ENCODE results near the gene CDKAL1.
A peak's percentile ranks its signal among the peaks of the same experiment; 100 is the strongest.

CDKAL1 gene

DNA sequence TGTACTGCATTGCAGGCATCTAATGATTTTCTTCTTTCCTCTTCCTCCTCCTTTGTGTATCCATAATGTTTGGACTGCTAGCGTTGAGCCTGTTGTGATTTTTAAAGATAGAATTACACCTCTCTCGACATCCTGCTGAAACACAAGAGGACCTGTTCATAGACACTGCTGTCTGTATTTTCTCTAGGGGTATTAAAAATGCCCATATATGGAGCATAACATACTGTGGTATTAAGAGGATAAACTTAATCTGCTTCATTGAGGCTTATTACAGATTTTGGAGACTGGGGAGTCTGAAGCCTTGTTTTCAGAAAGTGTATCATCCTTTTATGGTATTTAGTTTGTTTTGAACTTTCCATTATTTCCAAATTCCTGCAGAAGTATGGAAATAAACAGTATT lies 414.3 kb downstream of the CDKAL1 start:
- peaks cover 8% of the 10 kb centered on the region for H3K4me1 ChIP-seq
- DNase-seq = no peak
- H3K9me3 ChIP-seq = no peaks in the 10 kb centered on the region
- no peak overlapping the region for H3K4me3 ChIP-seq (ENCODE audit: low read depth, low read length)
- TF ChIP-seq, protein P1, sequence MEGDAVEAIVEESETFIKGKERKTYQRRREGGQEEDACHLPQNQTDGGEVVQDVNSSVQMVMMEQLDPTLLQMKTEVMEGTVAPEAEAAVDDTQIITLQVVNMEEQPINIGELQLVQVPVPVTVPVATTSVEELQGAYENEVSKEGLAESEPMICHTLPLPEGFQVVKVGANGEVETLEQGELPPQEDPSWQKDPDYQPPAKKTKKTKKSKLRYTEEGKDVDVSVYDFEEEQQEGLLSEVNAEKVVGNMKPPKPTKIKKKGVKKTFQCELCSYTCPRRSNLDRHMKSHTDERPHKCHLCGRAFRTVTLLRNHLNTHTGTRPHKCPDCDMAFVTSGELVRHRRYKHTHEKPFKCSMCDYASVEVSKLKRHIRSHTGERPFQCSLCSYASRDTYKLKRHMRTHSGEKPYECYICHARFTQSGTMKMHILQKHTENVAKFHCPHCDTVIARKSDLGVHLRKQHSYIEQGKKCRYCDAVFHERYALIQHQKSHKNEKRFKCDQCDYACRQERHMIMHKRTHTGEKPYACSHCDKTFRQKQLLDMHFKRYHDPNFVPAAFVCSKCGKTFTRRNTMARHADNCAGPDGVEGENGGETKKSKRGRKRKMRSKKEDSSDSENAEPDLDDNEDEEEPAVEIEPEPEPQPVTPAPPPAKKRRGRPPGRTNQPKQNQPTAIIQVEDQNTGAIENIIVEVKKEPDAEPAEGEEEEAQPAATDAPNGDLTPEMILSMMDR (IDR thresholded peaks at IDR 0.05; ENCODE audit: low read depth, low read length) = no peak
- no peaks in the 10 kb centered on the region for H3K27me3 ChIP-seq
- no peaks in the 10 kb centered on the region for H3K36me3 ChIP-seq

DNA sequence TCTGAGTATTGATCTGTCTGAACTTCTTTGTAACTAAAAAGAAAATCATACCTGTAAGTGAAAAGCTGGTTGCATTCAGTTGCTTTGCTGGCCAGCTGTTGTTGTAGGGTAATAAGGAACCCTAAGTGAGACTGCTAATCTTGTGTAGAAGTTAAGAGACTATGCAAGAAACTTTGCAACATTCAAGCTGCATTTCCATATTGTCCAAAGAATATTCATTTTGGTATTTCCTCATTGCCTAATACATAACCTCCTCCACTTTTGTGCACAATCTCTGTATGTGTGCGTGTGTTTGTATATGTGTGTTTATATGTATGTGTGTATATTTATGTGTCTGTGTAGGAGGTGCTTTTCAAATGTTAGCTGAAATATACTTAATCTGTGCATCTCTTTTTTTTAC lies 414.9 kb downstream of the CDKAL1 start:
- no peak for DNase-seq
- Histone ChIP-seq H3K4me3 (ENCODE audit: low read depth, low read length) (no peak overlapping the region), H3K4me1 (peaks cover 8% of the 10 kb centered on the region), H3K36me3 (no peaks in the 10 kb centered on the region), H3K27me3 (no peaks in the 10 kb centered on the region), H3K9me3 (no peaks in the 10 kb centered on the region)
- TF ChIP-seq, protein P1 (IDR thresholded peaks at IDR 0.05; ENCODE audit: low read depth, low read length) = no peak

GRCh38 chr6:20952699-20953474 lies 418.6 kb downstream of the CDKAL1 start:
- H3K27me3 ChIP-seq = no peaks in the 10 kb centered on the region
- no peaks in the 10 kb centered on the region for H3K9me3 ChIP-seq
- H3K4me1 ChIP-seq = peaks cover 8% of the 10 kb centered on the region
- peak; percentile 42 for DNase-seq
- no peak overlapping the region for H3K4me3 ChIP-seq (ENCODE audit: low read depth, low read length)
- TF ChIP-seq, protein P1 (IDR thresholded peaks at IDR 0.05; ENCODE audit: low read depth, low read length) = peak; percentile 51
- H3K36me3 ChIP-seq = no peaks in the 10 kb centered on the region

- H3K9me3 ChIP-seq = no peaks in the 10 kb centered on the region
- H3K4me1 ChIP-seq = peaks cover 8% of the 10 kb centered on the region
- H3K36me3 ChIP-seq = no peaks in the 10 kb centered on the region
- DNase-seq = no peak
- TF ChIP-seq, protein P1 (IDR thresholded peaks at IDR 0.05; ENCODE audit: low read depth, low read length) = no peak
- H3K4me3 ChIP-seq (ENCODE audit: low read depth, low read length) = no peak overlapping the region
- H3K27me3 ChIP-seq = no peaks in the 10 kb centered on the region
Measured at GRCh38 chr6:20954315-20954714, 420.1 kb downstream of the CDKAL1 start.

DNA sequence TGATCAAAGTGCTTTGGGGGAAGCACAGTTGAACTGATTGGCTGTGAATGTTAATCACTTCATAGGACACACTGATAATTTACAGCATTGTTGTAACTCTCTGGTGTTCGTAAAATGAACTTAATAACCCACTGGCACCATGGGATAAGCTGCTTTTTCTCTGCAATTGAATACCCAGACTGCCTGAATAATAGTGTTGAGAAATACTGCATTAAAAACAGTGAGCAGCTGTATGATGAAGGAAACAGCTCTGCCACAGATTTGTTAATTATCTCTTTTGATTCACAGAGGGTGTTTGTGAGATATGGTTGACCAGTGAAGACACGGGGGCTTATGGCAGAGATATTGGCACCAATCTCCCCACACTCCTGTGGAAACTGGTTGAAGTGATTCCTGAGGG lies 420.9 kb downstream of the CDKAL1 start:
- Histone ChIP-seq H3K4me3 (ENCODE audit: low read depth, low read length) (no peak overlapping the region), H3K4me1 (peaks cover 12% of the 10 kb centered on the region), H3K36me3 (no peaks in the 10 kb centered on the region), H3K27me3 (no peaks in the 10 kb centered on the region), H3K9me3 (no peaks in the 10 kb centered on the region)
- no peak for DNase-seq
- TF ChIP-seq, protein P1 (IDR thresholded peaks at IDR 0.05; ENCODE audit: low read depth, low read length) = no peak

DNA sequence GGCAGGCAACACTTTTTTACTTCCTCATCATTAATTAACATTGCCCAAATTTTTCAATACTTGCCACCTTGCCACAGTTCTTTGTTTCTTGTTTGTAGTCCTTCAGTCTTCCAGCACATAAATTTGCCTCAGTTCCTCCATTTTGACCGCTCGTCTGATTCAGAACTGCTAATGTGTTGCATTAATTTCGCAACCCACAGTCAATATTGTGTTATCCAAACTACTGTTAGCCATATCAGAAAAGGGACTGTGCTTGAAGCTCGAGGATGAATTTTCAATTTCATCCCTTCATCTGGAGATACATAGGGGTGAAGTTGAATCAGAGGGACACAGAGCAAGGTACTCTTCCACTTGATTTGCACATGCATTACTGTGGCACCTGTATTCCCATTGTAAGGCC lies 421.5 kb downstream of the CDKAL1 start:
- DNase-seq = no peak
- Histone ChIP-seq H3K27me3 (no peaks in the 10 kb centered on the region), H3K4me1 (peaks cover 12% of the 10 kb centered on the region), H3K36me3 (no peaks in the 10 kb centered on the region), H3K4me3 (ENCODE audit: low read depth, low read length) (no peak overlapping the region), H3K9me3 (no peaks in the 10 kb centered on the region)
- TF ChIP-seq, protein P1 (IDR thresholded peaks at IDR 0.05; ENCODE audit: low read depth, low read length) = no peak

Data from BE2C (cell line).